Tibial artery (tissue), 4 donors: ENCODE data around the gene VAMP7.
A peak's percentile ranks its signal among the peaks of the same experiment; 100 is the strongest.

Experiments used
- DNase-seq, 2 donors: peaks; one replicate each; pipeline ENCODE4 v3.0.0-alpha.2; 2019
- H3K27ac ChIP-seq, 2 donors: fragments of 200-600 bp; sonication (generic) in 1 of 2; 1 replicate in 1 of 2; 2 replicates in 1 of 2; pipeline ENCODE4 v1.5.1; 2018 to 2019; ENCODE audit warnings: mild to moderate bottlenecking in 1 of 2
- H3K27me3 ChIP-seq, 2 donors: fragments of 200-600 bp; sonication (generic) in 1 of 2; one replicate each; pipeline versions ENCODE4 v1.5.1 to v1.6.0; 2016 to 2019
- H3K36me3 ChIP-seq, 3 donors: fragments of 200-600 bp; sonication (generic) in 2 of 3; one replicate each; pipeline ENCODE4 v1.5.1; 2016 to 2019; ENCODE audit warnings: mild to moderate bottlenecking in 2 of 3
- H3K4me1 ChIP-seq, 4 donors: fragments of 200-600 bp; sonication (generic) in 2 of 4; 1 replicate in 3 of 4; 2 replicates in 1 of 4; pipeline ENCODE4 v1.5.1; 2016 to 2019
- H3K4me3 ChIP-seq, 2 donors: fragments of 200-600 bp; sonication (generic) in 1 of 2; 1 replicate in 1 of 2; 2 replicates in 1 of 2; pipeline ENCODE4 v1.5.1; 2018 to 2019; ENCODE audit warnings: mild to moderate bottlenecking in 2 of 2
- H3K9me3 ChIP-seq, 3 donors: fragments of 200-600 bp; sonication (generic) in 1 of 3; one replicate each; pipeline ENCODE4 v1.5.1; 2016 to 2019
- intact Hi-C: fragments of 100-400 bp; cut with DNase I; formaldehyde crosslinking; loops from one replicate; pipeline ENCODE4 v1.15.0; 2023; ENCODE audit warnings: low total_unique reads
- TF ChIP-seq, protein P1 (sequence below), 2 experiments: fragments of 200-600 bp in 1 of 2; fragments of 450-650 bp in 1 of 2; IDR thresholded peaks; one replicate each; pipeline ENCODE4 v1.5.1; 2017 to 2019; ENCODE audit warnings: antibody characterized with exemption in 2 of 2, mild to moderate bottlenecking in 1 of 2, moderate library complexity in 1 of 2

VAMP7 gene

DNA sequence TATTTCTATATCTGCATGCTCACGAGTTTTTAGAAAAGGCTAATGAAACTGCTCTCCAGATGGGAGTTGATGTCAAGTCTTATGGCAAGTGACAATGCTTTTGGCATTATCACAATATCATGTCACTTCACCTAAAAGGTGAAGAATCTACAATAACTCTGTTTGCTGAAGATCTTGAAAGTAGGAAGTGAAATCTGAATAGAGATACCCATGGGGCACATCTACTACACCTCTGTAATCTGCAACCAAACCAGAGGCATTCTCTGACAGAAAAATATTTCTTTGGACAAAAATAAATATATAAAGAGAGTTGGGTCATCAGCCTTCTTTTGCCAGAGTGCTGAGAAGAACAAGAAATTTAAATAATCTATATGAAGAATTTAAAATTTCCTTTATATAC is 3.9 kb upstream of the VAMP7 start:
- H3K27me3 ChIP-seq = no peaks in the 10 kb centered on the region
- H3K9me3 ChIP-seq = no peaks in the 10 kb centered on the region
- no peak overlapping the region for H3K27ac ChIP-seq
- intact Hi-C loops = no loop called here
- H3K4me1 ChIP-seq = peaks cover 0 to 5% (median 0%) of the 10 kb centered on the region in 4 donors
- H3K36me3 ChIP-seq = no peaks in the 10 kb centered on the region
- DNase-seq = no peak
- H3K4me3 ChIP-seq = no peak overlapping the region
- TF ChIP-seq, protein P1, sequence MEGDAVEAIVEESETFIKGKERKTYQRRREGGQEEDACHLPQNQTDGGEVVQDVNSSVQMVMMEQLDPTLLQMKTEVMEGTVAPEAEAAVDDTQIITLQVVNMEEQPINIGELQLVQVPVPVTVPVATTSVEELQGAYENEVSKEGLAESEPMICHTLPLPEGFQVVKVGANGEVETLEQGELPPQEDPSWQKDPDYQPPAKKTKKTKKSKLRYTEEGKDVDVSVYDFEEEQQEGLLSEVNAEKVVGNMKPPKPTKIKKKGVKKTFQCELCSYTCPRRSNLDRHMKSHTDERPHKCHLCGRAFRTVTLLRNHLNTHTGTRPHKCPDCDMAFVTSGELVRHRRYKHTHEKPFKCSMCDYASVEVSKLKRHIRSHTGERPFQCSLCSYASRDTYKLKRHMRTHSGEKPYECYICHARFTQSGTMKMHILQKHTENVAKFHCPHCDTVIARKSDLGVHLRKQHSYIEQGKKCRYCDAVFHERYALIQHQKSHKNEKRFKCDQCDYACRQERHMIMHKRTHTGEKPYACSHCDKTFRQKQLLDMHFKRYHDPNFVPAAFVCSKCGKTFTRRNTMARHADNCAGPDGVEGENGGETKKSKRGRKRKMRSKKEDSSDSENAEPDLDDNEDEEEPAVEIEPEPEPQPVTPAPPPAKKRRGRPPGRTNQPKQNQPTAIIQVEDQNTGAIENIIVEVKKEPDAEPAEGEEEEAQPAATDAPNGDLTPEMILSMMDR (IDR thresholded peaks at IDR 0.05) = no peak

- Histone ChIP-seq H3K4me1 (peaks cover 0 to 8% (median 0%) of the 10 kb centered on the region in 4 donors), H3K27me3 (no peaks in the 10 kb centered on the region), H3K36me3 (no peaks in the 10 kb centered on the region), H3K27ac (peak overlapping the region; percentile 65 to 85), H3K9me3 (no peaks in the 10 kb centered on the region), H3K4me3 (peak overlapping the region; percentile 56 to 74)
- TF ChIP-seq, protein P1 (IDR thresholded peaks at IDR 0.05) = no peak
- intact Hi-C loops = no loop called here
- DNase-seq = no peak
Observed at GRCh38 chrX:155880586-155881157, 473 bp upstream of the VAMP7 start.

GRCh38 chrX:155886409-155886808 is 5.3 kb downstream of the VAMP7 start:
- DNase-seq = no peak
- peaks cover 0 to 8% (median 2%) of the 10 kb centered on the region in 4 donors for H3K4me1 ChIP-seq
- H3K27me3 ChIP-seq = no peaks in the 10 kb centered on the region
- no peaks in the 10 kb centered on the region for H3K9me3 ChIP-seq
- intact Hi-C loops = no loop called here
- H3K36me3 ChIP-seq = peaks cover 0 to 11% (median 0%) of the 10 kb centered on the region in 3 donors
- no peak overlapping the region for H3K27ac ChIP-seq
- H3K4me3 ChIP-seq = no peak overlapping the region
- TF ChIP-seq, protein P1 (IDR thresholded peaks at IDR 0.05) = no peak

GRCh38 chrX:155888139-155888538 is 7.0 kb downstream of the VAMP7 start:
- Histone ChIP-seq H3K36me3 (peaks cover 0 to 11% (median 1%) of the 10 kb centered on the region in 3 donors), H3K4me1 (peaks cover 0 to 3% (median 0%) of the 10 kb centered on the region in 4 donors), H3K27ac (no peak overlapping the region), H3K4me3 (no peak overlapping the region), H3K9me3 (no peaks in the 10 kb centered on the region), H3K27me3 (no peaks in the 10 kb centered on the region)
- TF ChIP-seq, protein P1 (IDR thresholded peaks at IDR 0.05) = no peak
- intact Hi-C loops = no loop called here
- DNase-seq = no peak

- Histone ChIP-seq H3K27me3 (no peaks in the 10 kb centered on the region), H3K36me3 (peaks cover 0 to 11% (median 8%) of the 10 kb centered on the region in 3 donors), H3K4me3 (no peak overlapping the region), H3K27ac (no peak overlapping the region), H3K4me1 (peaks cover 0 to 3% (median 0%) of the 10 kb centered on the region in 4 donors), H3K9me3 (no peaks in the 10 kb centered on the region)
- TF ChIP-seq, protein P1 (IDR thresholded peaks at IDR 0.05) = no peak
- no peak for DNase-seq
- intact Hi-C loops = no loop called here
Observed at GRCh38 chrX:155889328-155889727, 8.2 kb downstream of the VAMP7 start.
